GM21619 (cell line): ENCODE results near the gene HJV.

Source experiments
- ATAC-seq: cut with Tn5 transposase; IDR thresholded peaks from one replicate; pipeline ENCODE4 v1.9.1; 2021; ENCODE audit not compliant: unreplicated experiment

Gene HJV

DNA sequence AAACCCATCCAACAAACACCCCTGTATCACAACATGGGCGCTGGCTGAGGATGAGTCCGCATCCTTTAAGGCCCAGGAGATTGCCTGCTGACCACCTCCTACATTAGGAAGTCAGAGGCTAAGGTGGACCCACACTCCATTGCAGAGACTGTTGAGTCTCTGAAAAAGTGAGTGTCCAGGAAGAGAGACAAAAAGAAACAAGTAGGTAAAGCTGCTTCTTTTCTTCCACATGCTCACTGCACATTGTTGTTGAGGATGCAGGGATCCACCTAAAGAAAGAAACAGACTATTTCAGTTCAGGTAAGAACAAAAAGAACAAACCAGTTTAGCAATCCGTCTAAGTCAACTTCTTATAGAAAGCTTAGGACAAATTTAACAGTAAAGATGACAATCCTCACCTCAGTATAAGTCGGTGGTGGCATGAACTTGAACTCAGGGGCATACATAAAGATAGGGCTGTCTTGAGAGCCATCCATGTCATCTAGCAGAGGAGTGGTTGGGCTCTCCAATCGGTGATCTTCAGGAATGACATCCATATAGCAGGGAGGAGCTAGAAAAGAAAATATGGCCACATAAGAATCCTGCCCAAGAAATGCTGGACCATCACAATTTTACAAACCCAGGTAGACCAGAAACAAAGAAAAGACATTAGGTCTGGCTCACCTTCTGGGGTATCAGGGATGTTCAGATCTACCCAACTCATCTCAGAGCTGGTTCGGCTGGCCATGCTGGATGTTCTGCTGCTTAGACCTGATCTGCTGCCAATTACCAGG is 27.7 kb downstream of the HJV start:
- no peak for ATAC-seq

GRCh38 chr1:145992958-145993617 is 28.4 kb downstream of the HJV start:
- no peak for ATAC-seq

- ATAC-seq: no peak
Observed at GRCh38 chr1:145992502-145992936, 29.0 kb downstream of the HJV start.

DNA sequence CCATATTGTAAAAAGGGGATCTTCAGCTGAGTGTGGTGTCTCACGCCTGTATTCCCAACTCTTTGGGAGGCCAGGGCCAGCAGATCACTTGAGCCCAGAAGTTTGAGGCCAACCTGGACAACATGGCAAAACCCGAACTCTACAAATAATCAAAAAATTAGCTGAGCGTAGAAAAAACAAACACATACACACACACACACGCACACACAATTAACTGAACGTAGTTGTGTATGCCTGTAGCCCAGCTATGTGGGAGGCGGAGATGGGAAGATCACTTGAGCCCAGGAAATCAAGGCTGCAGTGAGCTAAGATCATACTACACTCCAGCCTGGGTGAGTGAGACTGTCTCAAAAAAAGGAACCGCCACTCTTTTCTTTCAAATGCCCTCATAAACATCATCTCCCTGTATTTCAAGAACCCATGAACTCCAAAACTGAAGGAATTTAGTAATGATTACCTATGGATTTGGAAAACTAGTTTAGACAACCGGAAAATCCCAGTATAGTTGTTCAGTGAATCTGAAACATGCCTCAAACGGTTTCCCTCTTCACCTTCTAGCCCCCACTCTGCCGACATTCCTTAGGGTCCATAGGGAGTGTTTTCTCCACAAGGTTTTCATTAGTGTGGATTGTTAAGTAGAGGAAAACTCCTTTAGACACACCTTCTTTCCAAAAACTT is 29.7 kb downstream of the HJV start:
- ATAC-seq: no peak

DNA sequence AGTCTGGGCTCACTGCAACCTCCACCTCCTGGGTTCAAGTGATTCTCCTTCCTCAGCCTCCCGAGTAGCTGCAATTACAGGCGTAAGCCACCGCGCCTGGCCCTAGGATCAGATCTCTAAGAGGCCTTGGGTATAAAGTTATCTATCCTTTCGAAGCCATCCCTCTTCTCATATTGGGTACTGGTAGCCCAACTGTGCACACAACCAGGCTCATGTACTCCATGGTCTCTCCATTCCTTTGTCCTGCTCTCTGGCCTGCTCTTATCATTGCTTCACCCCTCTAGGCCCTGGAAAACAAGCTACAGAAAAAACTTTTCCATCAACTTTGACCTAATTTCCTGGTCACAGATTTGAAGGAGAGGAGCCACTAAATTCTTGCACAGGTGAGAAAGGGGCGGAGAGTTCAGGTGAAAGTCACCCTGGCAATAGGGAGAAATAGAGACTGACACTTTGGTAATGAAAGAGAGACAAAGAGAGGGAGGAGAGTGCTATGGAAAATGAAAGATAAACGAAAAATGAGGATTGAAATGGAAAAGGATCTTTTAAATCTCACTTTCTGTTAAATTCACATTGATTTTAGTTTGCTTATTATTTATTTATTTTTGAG is 31.2 kb downstream of the HJV start:
- ATAC-seq: no peak

- no peak for ATAC-seq
Observed at GRCh38 chr1:145988773-145989172, 32.8 kb downstream of the HJV start.

GRCh38 chr1:145987926-145988325 is 33.6 kb downstream of the HJV start:
- no peak for ATAC-seq

DNA sequence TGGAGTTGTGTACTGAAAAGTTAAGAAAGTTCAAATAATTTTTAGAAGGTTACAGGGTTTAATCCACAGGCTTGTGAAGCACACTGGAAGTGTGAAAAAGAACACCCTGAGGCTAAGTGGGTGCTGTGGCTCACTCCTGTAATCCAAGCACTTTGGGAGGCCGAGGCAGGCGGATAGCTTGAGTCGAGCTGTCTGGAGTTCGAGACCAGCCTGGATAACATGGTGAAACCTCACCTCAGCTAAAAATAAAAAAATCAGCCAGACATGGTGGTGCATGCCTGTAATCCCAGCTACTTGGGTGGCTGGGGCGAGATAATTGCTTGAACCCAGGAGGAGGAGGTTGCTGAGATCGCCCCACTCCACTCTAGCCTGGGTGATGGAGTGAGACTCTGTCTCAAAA is 35.0 kb downstream of the HJV start:
- no peak for ATAC-seq

- no peak for ATAC-seq
Observed at GRCh38 chr1:145985502-145986439, 35.8 kb downstream of the HJV start.

GRCh38 chr1:145985129-145985501 is 36.4 kb downstream of the HJV start:
- no peak for ATAC-seq

GRCh38 chr1:145983960-145984830 is 37.3 kb downstream of the HJV start:
- ATAC-seq: no peak

DNA sequence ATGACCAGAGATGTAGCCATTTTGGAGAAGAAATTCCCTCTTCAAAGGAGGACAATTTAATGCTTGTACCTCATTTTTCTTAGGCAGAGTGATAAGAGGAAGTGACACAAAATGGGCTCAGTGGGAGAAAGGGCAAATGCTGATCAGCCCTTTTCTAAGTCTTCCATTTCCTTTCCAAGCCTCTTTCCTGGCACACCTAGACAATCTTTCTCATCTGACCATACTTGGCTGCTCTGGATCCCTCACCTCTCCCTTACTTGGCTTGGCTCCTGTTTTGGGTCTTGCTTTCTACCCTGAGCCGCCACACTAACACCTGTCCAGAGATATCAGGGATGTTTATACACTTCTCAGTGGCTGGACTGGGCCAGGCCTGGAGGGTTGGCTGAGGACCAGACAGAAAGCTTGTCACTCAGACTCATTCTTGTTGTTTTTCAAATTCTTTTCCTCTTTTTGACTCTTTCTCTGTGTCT is 38.3 kb downstream of the HJV start:
- no peak for ATAC-seq

GRCh38 chr1:145982010-145982723 is 39.4 kb downstream of the HJV start:
- ATAC-seq: no peak

GRCh38 chr1:145980457-145980994 is 41.0 kb downstream of the HJV start:
- no peak for ATAC-seq

DNA sequence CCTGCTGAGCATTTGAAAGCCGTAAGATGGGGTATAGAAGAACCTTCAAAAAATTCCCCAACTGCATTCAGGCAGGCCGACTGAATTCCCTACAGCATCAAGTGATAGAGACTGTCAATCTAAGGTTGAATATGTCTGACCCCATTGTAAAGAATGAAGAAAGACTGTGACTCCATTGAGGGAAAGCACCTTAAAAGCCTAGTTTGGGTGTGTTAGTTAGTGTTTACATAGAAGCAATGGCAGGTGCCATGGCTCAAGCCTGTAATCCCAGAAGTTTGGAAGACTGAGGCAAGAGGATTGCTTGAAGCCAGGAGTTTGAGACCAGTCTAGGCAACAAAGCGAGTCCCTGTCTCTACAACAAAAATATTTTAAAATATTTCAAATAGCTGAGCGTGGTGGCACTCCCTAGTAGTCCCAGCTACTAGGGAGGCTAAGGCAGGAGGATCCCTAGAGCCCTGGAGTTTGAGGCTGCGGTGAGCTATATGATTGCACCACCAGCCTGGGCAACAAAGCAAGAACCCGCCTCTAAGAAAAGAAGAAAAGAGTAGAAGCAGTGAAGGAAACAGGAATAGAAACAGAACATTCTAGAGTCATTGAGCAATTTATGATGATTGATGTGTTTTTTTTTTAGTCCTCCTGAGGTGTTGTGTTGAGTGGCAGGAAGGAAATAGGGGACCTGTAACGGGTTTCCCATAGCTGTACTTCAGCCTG is 41.6 kb downstream of the HJV start:
- ATAC-seq: peak; percentile 17

GRCh38 chr1:145978854-145979745 is 42.4 kb downstream of the HJV start:
- ATAC-seq: peak; percentile 93

GRCh38 chr1:145978471-145978853 is 43.1 kb downstream of the HJV start:
- ATAC-seq: no peak
